Activated CD8-positive, alpha-beta memory T cell treated with anti-CD3 and anti-CD28 coated beads, Interleukin-2, amount 50 U/mL, for 24 hours (primary cell): ENCODE data around the gene REV3L.
"Not testable (repeated sequence)": the region's sequence is repeated elsewhere in the genome, so short reads cannot be mapped to it uniquely, and the experiment has no call there.

ENCODE experiments used
- DNase-seq: peaks from one replicate; pipeline ENCODE4 v3.0.0-alpha.2; 2020; ENCODE audit errors: extremely low read depth

REV3L gene

GRCh38 chr6:111499269-111499793 is 16.3 kb upstream of the REV3L start:
- DNase-seq: no peak

DNA sequence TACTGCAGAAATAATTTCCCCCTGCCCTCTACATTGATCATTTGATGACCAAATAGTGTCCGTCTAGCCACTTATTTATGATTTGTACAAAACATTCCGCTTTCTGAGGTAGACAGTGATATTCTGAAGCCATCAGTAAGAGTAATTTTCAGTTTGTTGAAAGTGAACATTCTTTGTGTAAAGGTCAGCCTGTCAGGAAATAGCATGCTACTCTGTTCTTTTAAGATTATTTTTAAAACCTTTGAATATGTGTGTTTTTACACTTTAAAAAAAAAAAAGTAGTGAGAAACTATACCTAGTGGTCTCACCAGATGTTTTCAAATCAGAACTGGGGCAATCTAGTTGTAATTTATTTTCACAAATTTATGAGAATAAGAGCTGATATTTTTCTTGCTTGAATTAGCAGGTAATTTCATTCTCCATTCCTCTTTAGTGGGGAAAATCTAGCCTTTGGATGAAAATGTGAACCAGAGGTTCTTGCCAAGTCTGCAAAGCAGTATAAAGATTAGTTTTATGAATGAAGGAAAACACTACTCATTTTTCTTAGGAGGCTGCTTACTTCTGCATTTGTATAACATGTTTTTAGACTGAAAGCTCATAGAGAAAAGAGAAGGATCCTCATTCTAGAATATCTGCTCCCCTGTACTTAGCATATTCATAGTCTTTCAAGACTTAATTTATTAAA is 12.1 kb upstream of the REV3L start:
- no peak for DNase-seq

GRCh38 chr6:111492499-111492898 is 9.5 kb upstream of the REV3L start:
- no peak for DNase-seq

DNA sequence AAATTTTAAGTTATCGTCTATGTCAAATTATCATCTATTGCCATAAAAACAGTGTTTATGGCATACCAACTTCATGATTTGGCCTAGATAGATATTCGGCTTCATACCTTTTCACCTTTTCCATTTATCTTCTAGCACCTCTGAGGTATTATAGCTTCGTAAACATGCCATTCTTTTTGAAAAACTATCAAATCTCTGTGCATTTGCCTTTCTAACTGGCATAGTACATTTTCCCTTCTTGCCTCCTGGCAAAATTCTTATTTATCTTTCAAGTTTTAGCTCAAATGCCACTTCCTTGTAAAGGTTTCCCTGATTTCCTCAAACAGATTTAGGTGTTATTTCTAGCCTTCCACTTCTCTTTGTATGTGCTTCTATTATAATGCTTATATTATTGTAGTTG is 7.0 kb upstream of the REV3L start:
- DNase-seq: no peak

DNA sequence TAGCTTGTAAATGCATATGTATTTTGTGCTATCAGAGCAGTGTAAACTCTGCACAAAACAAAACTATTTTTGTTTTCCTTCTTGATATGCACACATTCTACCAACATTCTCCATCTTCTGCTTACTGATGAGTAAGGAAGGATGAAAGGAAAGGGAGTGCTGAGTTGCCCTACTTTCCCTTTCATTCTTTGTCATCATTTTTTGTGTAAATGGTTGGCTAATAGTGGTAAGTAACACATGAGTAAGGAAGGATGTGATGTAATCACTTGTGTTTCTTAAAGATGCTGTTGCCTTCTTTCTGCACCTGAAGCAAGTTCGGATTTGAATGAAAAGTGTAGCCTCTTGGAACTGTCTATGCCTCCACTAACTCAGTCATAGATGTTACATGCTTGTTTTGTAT is 4.6 kb upstream of the REV3L start:
- DNase-seq: no peak

GRCh38 chr6:111486921-111487320 is 3.9 kb upstream of the REV3L start:
- DNase-seq: no peak

DNA sequence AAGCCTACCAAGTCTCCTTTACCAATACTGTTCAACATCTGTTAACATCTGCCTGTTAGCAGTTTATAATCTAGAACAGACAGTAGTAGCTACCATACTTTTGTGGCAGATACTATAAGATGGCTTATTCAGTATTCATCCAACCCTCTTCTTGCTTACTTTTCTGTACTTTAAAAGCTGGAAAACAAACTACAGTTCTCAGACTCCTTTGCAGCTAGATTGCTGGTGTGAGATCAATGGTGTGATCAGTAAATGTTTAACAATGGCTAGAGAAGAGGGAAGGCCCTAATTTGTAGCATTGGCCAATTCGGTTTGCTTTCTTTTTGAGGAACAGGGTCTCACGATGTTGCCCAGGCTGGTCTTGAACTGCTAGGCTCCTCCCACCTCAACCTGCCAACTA is 3.5 kb upstream of the REV3L start:
- no peak for DNase-seq

GRCh38 chr6:111485342-111485741 is 2.3 kb upstream of the REV3L start:
- no peak for DNase-seq

- DNase-seq: no peak
These were observed 1.6 kb upstream of the REV3L start for GRCh38 chr6:111484633-111484930.

GRCh38 chr6:111483736-111484632 is 966 bp upstream of the REV3L start:
- DNase-seq: peak; percentile 66

DNA sequence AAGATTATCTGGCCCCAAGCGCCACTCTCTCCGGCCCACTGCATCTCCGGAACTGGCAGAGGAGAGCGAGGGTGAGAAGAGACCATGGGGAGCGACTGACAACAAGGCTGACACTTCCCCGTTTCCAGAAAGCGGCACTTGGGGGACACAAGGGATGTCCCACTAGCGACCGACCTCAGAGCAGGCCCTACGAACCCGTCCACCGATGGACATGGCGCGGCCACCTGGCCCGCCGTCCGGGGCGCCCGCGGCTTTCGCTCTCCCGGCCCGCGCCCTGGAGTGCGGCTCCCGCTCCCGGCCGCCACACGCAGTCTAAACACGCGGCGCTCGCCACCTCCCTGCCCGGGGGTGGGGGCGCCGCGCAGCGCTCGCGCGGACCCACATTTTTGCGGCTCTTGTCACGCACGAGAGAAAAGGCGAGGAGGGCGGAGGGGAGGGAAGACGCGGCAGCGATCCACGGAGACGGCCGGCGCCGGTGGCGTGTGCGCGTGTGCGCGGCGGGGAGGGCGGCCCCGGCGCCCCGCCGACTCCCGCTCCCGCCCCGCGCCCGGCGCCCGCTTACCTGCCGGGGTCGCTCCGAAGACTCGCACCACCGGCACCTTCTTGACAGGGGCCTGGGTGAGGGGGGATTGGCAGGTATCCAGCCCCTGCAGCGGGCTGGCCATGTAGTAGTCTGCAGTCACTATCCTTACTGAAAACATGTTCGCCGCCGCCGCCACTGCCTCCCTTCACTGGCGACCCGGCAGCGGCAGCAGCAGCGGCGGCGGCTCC is 645 bp downstream of the REV3L start:
- no peak for DNase-seq

DNA sequence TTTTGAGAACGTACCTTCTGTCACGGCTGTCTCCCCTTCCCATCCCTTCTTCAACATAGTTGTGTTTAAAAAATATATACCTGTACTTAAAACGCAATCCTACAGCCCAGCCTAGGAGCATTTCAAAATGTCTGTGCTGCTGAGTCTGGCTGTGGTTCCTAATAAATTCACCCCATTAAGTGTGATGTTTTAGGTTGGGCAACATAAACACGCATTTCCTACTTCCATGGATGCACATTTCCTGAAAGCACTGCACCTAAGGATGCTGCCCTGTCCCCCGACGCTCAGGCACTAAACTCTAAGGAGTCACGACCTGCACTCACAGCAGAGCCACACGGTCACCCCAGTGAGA is 1.2 kb downstream of the REV3L start:
- no peak for DNase-seq

GRCh38 chr6:111480988-111481822 is 1.8 kb downstream of the REV3L start:
- DNase-seq: no peak

- DNase-seq: no peak
These were observed 4.3 kb downstream of the REV3L start for GRCh38 chr6:111478749-111479148.

GRCh38 chr6:111478064-111478476 is 4.9 kb downstream of the REV3L start:
- DNase-seq: no peak

DNA sequence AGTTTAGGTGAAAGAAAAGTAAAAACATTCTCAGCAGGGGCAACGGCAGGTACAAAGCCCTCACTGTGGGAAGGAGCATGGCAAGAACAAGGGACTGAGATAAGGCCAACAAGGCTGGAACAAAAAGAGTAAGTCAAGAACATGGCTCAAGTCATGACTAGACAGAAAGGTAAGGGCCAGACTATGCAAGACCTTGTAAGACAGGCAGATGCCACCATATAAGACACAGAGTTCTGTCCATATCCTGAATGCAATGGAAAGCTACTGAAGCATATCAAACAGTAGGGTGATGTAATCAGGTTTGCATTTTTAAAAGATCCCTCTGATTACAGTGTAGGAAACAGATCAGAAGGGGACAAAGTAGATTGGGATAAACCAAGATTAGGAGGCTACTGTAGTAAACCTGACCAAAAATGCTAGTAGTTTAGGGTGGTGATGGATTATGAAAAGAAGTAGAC is 5.5 kb downstream of the REV3L start:
- no peak for DNase-seq

GRCh38 chr6:111476061-111476460 is 7.0 kb downstream of the REV3L start:
- DNase-seq: not testable (repeated sequence)

DNA sequence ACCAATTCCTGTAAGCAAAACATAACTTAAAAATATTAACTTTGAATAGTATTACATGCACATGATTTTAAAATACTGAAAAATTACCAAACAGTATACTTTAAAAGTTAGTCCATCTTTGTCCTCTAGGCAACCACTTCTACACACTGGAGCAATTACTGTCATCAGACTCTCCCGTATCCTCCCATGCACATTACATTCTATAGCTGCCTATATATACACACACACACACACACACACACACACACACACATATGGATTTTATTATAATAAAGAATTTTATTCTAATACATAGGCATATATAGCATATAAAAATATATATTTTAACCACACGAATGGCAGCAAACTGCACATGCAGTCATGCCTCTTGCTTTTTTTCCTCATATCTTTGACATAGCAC is 8.2 kb downstream of the REV3L start:
- no peak for DNase-seq

DNA sequence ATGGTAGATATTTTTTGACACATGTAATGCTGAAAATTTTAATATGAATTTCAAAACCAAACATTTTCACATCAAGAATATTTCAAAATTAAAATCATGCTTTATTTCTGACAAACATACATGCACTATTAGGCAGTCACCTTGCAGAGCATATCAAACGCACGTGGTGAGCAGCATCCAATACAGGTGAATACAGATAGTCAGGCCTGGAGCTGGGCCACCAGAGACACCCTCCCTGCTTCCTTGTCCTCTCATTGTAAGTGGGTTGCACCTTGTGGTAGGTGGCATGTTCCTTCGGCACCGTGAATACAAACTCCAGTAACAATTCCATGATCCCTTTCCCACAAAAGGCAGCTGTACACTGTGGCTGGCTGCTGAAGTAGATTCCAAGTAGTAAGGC is 8.9 kb downstream of the REV3L start:
- DNase-seq: no peak

GRCh38 chr6:111472933-111473435 is 10.0 kb downstream of the REV3L start:
- DNase-seq: no peak

DNA sequence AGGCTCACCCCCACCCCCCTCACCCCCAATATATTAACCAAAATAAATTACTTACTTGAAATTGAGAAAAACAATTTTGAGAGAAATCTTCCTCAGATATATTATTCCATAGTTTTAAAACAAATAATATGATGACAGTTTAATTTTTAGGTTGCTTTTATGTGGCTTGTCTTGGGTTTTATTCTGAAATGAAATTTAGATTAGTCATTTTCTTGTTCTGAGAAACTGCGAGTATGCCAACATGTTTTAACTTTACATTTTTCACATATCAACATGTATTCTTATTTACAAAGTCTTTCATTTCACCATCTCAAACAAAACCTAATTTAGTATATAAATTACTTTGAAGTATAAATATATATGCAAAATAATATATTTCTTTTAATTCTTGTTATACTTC is 11.1 kb downstream of the REV3L start:
- DNase-seq: no peak
